Hematopoietic multipotent progenitor cell treated with erythropoietin and hydrocortisone succinate and interleukin-3 and kit ligand, for 15 days (in vitro differentiated cells): Measurements from ENCODE around the gene USP24.

Experiments
- DNase-seq: peaks from one replicate; pipeline ENCODE4 v3.0.0-alpha.2; 2015; ENCODE audit warnings: low spot score

USP24 gene

DNA sequence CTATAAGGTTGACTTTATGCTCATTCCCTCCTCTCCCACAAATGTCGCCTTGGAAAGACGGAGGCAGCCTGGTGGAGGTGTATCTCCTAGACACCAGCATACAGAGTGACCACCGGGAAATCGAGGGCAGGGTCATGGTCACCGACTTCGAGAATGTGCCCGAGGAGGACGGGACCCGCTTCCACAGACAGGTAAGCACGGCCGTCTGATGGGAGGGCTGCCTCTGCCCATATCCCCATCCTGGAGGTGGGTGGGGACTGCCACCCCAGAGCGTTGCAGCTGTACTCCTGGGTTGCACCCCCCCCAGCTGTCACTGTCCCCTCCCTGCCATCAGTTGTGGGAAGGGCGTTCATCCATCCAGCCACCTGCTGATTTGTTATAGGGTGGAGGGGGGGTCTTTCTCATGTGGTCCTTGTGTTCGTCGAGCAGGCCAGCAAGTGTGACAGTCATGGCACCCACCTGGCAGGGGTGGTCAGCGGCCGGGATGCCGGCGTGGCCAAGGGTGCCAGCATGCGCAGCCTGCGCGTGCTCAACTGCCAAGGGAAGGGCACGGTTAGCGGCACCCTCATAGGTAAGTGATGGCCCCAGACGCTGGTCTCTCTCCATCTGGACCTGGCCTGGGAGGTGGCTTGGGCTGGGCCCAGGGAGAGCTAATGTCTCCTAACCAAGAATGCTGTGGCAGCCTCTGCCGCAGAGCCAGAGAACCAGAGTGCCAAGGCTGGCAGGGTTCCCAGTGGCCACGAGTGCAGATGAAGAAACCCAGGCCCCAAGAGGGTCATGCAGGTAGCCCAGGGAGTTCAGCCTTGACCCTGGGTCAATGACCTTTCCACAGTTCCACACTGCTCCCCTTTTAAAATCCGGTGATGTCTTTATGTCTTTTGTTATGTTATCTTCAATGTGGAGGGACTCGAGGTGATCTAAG, 162.7 kb downstream of the USP24 start:
- DNase-seq, result no peak

- no peak for DNase-seq
These were observed 163.5 kb downstream of the USP24 start for GRCh38 chr1:55051621-55052020.

GRCh38 chr1:55051169-55051568, 164.0 kb downstream of the USP24 start:
- DNase-seq, result no peak

DNA sequence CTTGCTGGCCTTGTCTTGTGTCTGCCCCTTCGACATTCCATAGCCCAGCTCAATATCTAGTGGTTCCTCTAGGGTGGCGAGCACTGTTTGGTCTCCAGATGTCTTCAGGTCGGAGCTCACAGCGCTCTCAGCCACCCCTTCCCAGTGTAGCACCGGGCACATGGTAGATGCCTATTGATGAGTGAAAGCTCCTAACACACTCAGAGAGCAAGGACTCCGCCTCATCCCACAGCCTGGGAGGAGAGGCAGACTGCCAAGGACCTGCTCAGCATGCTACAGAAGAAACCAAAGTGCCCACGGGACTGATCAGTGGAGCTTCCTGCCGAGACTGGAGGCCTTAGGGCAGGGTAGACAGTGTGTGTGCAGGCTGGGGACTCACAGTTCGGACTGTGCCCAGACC, 164.9 kb downstream of the USP24 start:
- DNase-seq, result no peak

DNA sequence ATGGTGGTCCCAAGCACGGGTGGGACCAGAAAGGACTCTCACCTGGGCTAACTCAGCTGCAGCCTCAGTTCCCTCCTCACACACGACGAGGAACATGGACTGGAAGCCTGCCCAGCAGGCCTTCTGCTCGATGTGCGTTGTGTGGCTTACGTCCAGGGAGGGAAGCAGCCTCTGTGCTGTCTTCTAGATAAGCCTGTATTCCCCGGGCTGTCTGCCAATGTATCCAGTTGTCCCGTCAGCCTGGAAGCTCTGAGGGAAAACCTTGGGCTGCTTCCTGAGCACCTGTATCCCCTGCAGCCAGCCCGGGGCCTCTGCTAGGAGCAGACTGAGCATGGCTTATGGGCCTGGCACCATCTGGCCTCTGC, 165.3 kb downstream of the USP24 start:
- no peak for DNase-seq

- DNase-seq, result no peak
These were observed 165.8 kb downstream of the USP24 start for GRCh38 chr1:55049271-55049913.

DNA sequence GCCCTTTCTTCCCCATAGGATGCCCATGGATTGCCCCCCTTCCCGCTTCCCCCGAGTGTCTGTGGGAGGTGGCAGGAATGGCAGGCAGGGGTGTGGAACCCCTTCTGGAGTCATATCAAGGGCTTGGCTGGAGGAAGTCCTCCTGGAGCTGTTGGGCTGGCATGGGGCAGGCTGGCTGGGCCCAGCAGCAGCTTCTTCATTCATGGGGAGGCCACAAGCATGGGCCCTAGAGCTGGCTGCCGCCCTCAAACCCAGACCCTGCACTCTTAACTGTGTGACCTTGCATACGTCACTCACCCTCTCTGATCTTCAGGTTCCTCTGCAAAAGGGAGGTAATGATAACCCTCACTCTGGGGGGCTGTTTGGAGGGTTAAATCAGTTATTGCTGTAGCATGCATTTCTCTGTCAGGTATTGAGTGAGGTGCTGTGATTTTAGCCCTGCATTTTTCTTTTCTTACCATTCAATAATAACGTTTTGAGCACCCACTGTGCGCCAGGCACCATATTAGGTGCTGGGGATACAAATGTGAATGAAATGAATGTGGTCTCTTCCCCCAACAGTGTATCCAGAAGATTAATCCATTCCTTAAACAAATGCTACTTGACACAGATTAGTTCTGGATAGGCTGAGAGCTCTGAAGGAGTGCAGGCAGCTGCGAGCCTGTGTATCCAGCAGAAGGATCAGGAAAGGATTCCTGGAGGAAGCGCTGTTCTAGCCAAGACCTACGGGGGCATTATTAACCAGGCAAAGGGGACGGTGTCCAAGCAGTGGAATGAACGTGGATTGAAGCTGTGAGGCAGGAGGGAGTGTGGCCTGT, 166.5 kb downstream of the USP24 start:
- DNase-seq, result no peak

DNA sequence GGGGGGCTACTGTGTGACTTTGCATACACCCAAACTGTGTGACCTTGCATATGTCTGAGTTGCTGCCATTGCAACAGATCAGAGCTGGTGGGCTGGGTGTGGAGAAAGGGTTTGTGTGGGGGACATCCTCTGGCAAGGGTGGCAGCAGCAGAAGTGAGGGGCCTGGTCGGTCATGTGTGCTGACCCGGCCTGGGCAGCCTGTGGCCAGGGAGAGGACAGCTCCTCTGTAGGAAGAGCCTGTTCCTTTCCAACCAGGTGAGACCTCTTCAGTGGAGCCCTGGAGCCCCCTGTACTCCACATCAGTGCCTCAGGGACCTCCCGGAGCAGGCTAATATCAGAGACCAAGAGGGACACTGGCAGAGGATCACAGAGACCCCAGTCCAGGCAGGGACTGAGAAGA, 167.6 kb downstream of the USP24 start:
- DNase-seq, result no peak

- DNase-seq, result no peak
These were observed 168.3 kb downstream of the USP24 start for GRCh38 chr1:55046871-55047270.

- DNase-seq, result no peak
These were observed 169.7 kb downstream of the USP24 start for GRCh38 chr1:55045430-55045829.

GRCh38 chr1:55044617-55045397, 170.4 kb downstream of the USP24 start:
- no peak for DNase-seq

- DNase-seq, result no peak
These were observed 171.4 kb downstream of the USP24 start for GRCh38 chr1:55043726-55044125.

DNA sequence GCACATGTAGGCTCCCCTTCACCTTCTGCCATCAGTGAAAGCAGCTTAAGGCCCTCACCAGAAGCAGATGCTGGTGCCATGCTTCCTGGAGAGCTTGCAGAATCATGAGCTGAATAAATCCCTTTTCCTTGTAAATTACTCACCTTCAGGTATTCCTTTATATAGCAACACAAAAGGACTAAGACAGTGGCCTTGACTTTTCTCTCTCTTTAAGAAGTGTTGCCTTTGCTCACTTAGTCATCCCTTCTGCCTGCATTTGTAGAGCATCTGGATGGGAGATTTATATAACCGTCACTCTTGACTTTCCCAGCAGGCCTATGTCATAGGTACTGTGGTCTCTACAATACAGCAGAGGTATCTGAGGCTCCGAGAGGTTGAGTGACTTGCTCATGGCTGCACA, 172.2 kb downstream of the USP24 start:
- no peak for DNase-seq

DNA sequence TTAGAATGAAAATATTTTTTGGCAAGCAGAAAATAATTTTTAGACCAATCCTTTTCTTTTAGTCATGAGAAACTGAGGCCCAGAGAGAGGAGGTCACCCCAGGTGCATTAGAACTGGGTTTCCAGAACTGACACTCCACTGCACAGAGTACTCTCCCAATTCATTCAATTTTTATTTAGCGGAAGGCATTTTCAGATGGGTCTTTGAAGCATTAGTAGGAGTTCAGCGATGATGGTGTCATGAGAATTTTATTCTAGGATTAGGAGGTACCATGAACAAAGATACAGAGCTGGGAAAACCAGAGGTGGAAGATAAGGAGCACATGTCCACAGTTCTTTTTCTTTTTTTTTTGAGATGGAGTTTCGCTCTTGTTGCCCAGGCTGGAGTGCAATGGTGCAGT, 173.6 kb downstream of the USP24 start:
- DNase-seq, result no peak

GRCh38 chr1:55040933-55041494, 174.2 kb downstream of the USP24 start:
- no peak for DNase-seq

DNA sequence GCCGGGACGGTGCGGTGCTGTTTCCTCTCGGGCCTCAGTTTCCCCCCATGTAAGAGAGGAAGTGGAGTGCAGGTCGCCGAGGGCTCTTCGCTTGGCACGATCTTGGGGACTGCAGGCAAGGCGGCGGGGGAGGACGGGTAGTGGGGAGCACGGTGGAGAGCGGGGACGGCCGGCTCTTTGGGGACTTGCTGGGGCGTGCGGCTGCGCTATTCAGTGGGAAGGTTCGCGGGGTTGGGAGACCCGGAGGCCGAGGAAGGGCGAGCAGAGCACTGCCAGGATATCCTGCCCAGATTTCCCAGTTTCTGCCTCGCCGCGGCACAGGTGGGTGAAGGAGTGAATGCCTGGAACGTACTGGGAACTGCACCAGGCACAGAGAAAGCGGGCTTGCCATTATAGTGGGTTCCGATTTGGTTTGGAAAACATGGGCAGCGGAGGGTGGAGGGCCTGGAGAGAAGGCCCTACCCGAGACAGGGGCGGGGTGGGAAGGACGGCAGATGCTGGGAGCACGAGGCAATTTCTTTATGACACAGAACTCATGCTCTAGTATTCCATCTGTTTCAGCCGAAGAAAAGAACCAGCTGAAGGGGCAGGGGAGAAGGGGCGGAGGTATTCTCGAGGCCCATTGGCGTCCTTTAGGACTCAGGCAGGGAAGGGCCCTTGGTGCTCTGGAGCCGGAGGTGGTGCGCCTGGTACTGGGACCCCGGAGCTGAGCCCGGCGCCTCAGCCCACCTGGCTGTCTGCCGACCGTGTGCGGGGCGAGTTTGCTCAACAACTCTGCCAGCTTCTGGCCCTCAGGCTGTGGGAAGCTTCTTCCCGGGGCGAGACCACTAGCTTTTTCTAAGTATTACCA, 174.9 kb downstream of the USP24 start:
- DNase-seq, result no peak

- DNase-seq, result no peak
These were observed 175.7 kb downstream of the USP24 start, which contains the start of gene PCSK9 for GRCh38 chr1:55039342-55040082. Gene PCSK9 (plus strand): TSS chr1:55039548. CDS start chr1:55039838, 290 bp downstream.

GRCh38 chr1:55038974-55039341, 176.2 kb downstream of the USP24 start:
- no peak for DNase-seq

DNA sequence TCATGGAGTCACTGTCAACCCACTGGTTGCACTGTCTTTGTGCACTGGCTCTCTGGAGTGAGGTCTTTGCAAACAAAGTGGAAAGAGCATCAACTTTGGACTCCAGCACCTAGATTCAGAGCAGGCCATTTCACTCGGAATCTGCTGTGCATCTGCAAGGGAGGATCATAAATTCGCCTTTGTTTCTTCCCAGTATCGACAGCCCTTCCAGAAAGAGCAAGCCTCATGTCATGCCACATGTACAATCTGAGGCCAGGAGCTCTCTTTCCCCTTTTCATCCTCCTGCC, 176.7 kb downstream of the USP24 start:
- DNase-seq, result no peak
